Measurements from ENCODE around the gene PPP2CA.

DNA sequence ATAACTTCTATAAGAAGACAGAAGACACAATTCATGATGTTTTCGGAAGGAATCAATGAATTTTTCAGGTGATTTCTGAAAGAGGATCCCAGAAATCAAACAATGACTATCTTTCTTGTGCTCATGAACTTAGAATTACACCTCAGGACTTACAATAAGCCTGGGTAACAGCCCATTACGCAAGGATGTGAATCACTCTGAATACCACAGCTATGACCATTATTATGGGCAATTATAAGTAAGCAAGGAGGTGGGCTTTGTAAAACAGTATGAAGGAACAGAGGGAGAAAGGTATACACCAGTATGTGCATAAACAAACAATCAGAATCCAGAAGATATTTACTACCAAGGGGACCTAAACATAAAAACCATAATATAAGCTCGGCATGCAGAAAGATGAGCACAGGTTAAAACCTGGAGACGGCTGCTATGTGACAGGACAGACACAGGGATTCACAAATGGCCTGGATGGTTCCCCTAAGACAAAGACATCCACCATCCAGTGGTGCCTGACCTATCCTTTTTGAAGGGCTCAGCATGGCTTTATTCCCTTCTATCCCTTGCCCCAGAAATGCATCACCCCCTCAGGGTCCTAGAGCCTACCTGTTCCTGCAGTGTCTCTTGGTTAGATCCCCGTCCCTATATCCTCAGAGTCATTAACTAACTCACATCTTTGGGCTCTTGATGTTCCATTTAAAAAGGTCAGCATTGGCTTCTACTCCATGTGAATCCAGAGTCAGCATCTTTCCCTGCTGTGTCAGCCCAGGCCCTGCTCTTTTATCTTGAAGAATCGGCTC lies 21.8 kb upstream of the PPP2CA start:
- TF ChIP-seq, protein P1, sequence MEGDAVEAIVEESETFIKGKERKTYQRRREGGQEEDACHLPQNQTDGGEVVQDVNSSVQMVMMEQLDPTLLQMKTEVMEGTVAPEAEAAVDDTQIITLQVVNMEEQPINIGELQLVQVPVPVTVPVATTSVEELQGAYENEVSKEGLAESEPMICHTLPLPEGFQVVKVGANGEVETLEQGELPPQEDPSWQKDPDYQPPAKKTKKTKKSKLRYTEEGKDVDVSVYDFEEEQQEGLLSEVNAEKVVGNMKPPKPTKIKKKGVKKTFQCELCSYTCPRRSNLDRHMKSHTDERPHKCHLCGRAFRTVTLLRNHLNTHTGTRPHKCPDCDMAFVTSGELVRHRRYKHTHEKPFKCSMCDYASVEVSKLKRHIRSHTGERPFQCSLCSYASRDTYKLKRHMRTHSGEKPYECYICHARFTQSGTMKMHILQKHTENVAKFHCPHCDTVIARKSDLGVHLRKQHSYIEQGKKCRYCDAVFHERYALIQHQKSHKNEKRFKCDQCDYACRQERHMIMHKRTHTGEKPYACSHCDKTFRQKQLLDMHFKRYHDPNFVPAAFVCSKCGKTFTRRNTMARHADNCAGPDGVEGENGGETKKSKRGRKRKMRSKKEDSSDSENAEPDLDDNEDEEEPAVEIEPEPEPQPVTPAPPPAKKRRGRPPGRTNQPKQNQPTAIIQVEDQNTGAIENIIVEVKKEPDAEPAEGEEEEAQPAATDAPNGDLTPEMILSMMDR (IDR thresholded peaks at IDR 0.05 in 8 of 11, conservative IDR thresholded peaks at IDR 0.05 in 3 of 11): no peak
- TF ChIP-seq POLR2AphosphoS5 (IDR thresholded peaks at IDR 0.05): no peak

Measured in spleen (tissue), 7 donors.